Upper lobe of right lung (tissue), 1 donor: ENCODE results near the gene HLA-B. TPM values are rescaled to one million over a fixed set of nuclear protein-coding genes. Genes with fewer than 3 reads are reported as not detected.
A peak's percentile ranks its signal among the peaks of the same experiment; 100 is the strongest.

Experiments
- ATAC-seq: fragments of 200-7000 bp; cut with Tn5 transposase; one replicate; pipeline ENCODE4 v1.9.1; 2020; ENCODE audit warnings: mild to moderate bottlenecking, moderate library complexity
- DNase-seq: peaks from one replicate; pipeline ENCODE4 v3.0.0-alpha.2; 2020
- H3K27ac ChIP-seq: fragments of 200-600 bp; one replicate; pipeline ENCODE4 v1.8.0; 2022
- H3K27me3 ChIP-seq: fragments of 200-600 bp; one replicate; pipeline ENCODE4 v1.8.0; 2022; ENCODE audit warnings: mild to moderate bottlenecking
- H3K36me3 ChIP-seq: fragments of 200-600 bp; one replicate; pipeline ENCODE4 v1.8.0; 2022
- H3K4me1 ChIP-seq: fragments of 200-600 bp; one replicate; pipeline ENCODE4 v1.8.0; 2022
- H3K4me3 ChIP-seq: fragments of 200-600 bp; one replicate; pipeline ENCODE4 v1.8.0; 2022; ENCODE audit warnings: mild to moderate bottlenecking
- H3K9me3 ChIP-seq: fragments of 200-600 bp; one replicate; pipeline ENCODE4 v1.8.0; 2022
- intact Hi-C: fragments of 100-400 bp; cut with DNase I; formaldehyde crosslinking; loops from one replicate; pipeline ENCODE4 v1.11.0; 2022
- total RNA-seq: library from RNA; stranded (reverse); fragmentation: NEBNext Ultra II Directional; extraction: Animal tissue kit (Norgen Biotek cat#: 25700); gene quantifications from one replicate; pipeline ENCODE4 v1.2.1, GENCODE V29; 2021
- TF ChIP-seq, protein P1 (sequence below): fragments of 200-600 bp; IDR thresholded peaks from one replicate; pipeline ENCODE4 v1.8.0; 2022; ENCODE audit warnings: antibody characterized with exemption
- donor health status: DM: no; HTN: yes; CAD: no; lungs with severe emphysema.

HLA-B gene
- total RNA-seq, 1 donor from 2014 or later: 2,632 TPM

DNA sequence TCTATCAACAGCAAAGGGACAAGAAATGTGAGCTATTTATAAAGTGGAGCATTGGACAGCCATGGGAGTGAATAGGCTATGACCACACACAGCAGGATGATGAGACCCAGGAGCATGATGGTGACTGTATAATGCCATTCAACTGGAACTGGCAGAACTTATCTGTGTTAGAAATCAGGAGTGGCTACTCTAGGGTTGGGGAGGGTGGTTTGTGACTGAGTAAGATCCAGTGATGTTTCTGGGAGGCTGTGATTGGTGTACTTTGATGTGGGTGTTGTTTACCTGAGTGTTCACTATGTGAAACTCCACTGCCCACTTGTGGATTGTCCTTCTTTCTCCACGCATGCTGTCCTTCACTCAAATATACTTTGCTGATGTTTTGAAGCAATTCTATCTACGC lies 11.5 kb upstream of the HLA-B start:
- Histone ChIP-seq H3K4me1 (peaks cover 6% of the 10 kb centered on the region), H3K4me3 (no peak overlapping the region), H3K27ac (no peak overlapping the region), H3K27me3 (peaks cover 10% of the 10 kb centered on the region), H3K36me3 (no peaks in the 10 kb centered on the region), H3K9me3 (no peaks in the 10 kb centered on the region)
- TF ChIP-seq, protein P1, sequence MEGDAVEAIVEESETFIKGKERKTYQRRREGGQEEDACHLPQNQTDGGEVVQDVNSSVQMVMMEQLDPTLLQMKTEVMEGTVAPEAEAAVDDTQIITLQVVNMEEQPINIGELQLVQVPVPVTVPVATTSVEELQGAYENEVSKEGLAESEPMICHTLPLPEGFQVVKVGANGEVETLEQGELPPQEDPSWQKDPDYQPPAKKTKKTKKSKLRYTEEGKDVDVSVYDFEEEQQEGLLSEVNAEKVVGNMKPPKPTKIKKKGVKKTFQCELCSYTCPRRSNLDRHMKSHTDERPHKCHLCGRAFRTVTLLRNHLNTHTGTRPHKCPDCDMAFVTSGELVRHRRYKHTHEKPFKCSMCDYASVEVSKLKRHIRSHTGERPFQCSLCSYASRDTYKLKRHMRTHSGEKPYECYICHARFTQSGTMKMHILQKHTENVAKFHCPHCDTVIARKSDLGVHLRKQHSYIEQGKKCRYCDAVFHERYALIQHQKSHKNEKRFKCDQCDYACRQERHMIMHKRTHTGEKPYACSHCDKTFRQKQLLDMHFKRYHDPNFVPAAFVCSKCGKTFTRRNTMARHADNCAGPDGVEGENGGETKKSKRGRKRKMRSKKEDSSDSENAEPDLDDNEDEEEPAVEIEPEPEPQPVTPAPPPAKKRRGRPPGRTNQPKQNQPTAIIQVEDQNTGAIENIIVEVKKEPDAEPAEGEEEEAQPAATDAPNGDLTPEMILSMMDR: no peak
- no peak for ATAC-seq
- intact Hi-C loops: no loop called here
- DNase-seq: no peak

DNA sequence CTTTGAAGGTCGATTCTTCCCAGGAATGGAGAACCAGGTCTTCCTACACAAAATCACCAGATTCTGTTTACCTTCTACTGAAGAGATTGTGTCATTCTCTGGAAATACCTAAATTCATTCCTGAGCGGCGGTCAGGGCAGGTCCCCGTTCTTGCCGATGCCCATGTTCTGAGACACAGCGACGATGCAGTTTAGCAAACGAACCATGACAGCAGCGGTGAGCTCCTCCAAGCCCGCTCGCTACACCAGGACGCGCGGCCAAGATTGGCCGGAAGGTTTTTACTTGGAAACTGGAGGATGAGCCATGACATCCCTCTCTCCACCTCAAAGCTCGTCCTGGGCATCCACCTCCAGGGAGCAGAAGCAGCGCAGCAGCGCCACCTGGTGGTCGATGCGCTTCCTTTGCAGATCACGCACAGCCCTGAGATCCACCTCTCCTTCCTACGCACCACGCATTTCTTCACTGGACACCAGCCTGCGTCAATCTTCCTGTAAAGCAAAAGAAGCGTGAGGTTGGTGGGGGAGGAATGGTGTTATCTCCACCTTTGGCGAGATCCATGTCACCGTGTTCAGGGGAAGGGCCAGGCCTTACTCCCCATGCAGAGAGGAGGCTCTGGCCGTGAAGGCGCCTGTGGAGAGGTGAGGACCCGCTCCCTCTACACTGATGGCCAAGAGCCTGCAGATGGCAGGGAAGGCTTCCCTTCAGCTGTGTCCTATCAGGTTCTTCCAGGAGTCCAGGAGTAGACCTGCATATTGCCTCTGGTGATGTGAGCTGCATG lies 9.9 kb upstream of the HLA-B start:
- peak; percentile 100 for ATAC-seq

DNA sequence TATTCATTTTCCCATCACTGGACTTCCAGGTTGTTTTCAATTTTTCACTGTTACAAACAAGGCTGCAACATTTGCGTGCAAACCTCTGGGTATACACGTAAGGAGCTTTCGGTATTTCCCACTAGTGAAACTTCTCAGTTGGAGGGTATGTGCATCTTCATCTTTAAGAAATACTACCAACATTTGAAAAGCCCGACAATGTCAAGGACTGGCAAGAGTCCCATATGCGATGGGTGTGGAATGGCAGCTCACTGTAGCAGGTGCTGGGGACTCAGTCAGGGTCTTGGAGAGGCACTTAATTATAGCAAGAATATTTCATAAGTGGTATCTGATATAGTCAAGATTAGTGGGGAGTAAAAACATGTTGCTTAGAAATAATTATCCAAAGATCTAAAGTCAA lies 8.9 kb upstream of the HLA-B start:
- Histone ChIP-seq H3K4me3 (no peak overlapping the region), H3K4me1 (peaks cover 6% of the 10 kb centered on the region), H3K27me3 (peaks cover 13% of the 10 kb centered on the region), H3K36me3 (no peaks in the 10 kb centered on the region), H3K9me3 (no peaks in the 10 kb centered on the region), H3K27ac (no peak overlapping the region)
- DNase-seq: no peak
- ATAC-seq: no peak
- intact Hi-C loops: no loop called here
- TF ChIP-seq, protein P1: no peak

More for the DNA sequence above, 9.9 kb upstream of the HLA-B start:
- Histone ChIP-seq H3K36me3 (no peaks in the 10 kb centered on the region), H3K9me3 (no peaks in the 10 kb centered on the region), H3K4me3 (peak overlapping the region; percentile 44), H3K27me3 (peaks cover 13% of the 10 kb centered on the region), H3K27ac (no peak overlapping the region), H3K4me1 (peaks cover 6% of the 10 kb centered on the region)
- TF ChIP-seq, protein P1: peak; percentile 96
- intact Hi-C loops: no loop called here
- peak; percentile 95 for DNase-seq

DNA sequence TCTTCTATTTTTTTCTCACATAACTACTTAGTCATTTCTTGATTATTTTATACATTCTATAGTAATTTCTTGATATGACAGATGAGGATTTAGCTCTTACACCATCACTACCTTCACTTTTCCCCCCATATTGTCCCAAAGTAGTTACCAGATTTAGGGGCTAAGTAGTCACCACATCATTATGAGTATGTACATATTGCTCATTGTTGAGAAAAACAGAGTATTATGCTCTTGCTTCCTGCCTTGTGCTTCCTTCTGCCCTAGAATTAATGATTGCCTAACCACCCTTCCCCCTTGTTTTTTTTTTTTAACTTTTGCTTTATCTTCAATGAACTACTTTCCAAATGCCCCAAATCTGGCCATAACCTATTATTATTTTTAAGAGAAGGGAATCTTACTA lies 6.8 kb upstream of the HLA-B start:
- peaks cover 6% of the 10 kb centered on the region for H3K4me1 ChIP-seq
- no peaks in the 10 kb centered on the region for H3K9me3 ChIP-seq
- H3K4me3 ChIP-seq: no peak overlapping the region
- TF ChIP-seq, protein P1: no peak
- ATAC-seq (no peak), DNase-seq (no peak)
- H3K36me3 ChIP-seq: no peaks in the 10 kb centered on the region
- no peak overlapping the region for H3K27ac ChIP-seq
- intact Hi-C loops: no loop called here
- peaks cover 13% of the 10 kb centered on the region for H3K27me3 ChIP-seq

DNA sequence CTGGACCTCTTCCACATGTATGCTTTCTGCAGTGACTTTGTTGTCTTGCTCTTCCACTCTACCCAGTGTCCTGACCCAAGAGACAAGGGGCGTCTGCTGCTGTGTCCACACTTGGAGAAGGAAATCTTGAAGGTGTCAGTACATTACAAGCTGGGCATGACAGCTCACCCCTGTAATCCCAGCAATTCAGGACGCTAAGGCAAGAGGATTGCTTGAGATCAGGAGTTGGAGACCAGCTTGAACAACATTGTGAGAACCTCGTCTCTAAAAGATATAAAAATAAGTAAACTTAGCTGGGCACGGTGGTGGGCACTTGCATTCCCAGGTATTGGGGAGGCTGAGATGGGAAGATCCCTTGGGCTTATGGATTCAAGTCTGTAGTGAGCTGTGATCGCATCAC lies 5.8 kb upstream of the HLA-B start:
- Histone ChIP-seq H3K4me3 (no peak overlapping the region), H3K36me3 (no peaks in the 10 kb centered on the region), H3K27ac (no peak overlapping the region), H3K9me3 (no peaks in the 10 kb centered on the region), H3K4me1 (peaks cover 6% of the 10 kb centered on the region), H3K27me3 (peaks cover 13% of the 10 kb centered on the region)
- TF ChIP-seq, protein P1: no peak
- intact Hi-C loops: no loop called here
- ATAC-seq: no peak
- DNase-seq: no peak
